ENCODE measurements around the gene MIER3. TPM values are rescaled to one million over a fixed set of nuclear protein-coding genes. Genes with fewer than 3 reads are reported as not detected.
"Not testable (repeated sequence)": the region's sequence is repeated elsewhere in the genome, so short reads cannot be mapped to it uniquely, and the experiment has no call there.

Gene MIER3
- total RNA-seq, 1 experiment from 2014 or later = 44.8 TPM

GRCh38 chr5:56979968-56980367, 28.0 kb upstream of the MIER3 start:
- no peak overlapping the region for H2BK15ac ChIP-seq (ENCODE audit: low read depth, low read length)
- no peak overlapping the region for H2BK5ac ChIP-seq (ENCODE audit: insufficient read length, low read length)
- H3K56ac ChIP-seq (ENCODE audit: insufficient read length, low read depth, low read length) = no peak overlapping the region
- H3K23me2 ChIP-seq (ENCODE audit: insufficient read length, low read depth, low read length, poor library complexity, severe bottlenecking) = no peaks in the 10 kb centered on the region
- no peaks in the 10 kb centered on the region for H3K9me3 ChIP-seq (ENCODE audit: control insufficient read depth, low read depth, low read length)
- no peaks in the 10 kb centered on the region for H3K27me3 ChIP-seq (ENCODE audit: insufficient read depth, low read length)
- Mint-ChIP-seq H3K36me3 (ENCODE audit: insufficient read depth in 1 of 3, low read depth in 3 of 3) (no peaks in the 10 kb centered on the region), H3K27me3 (ENCODE audit: low read depth) (no peaks in the 10 kb centered on the region; the same call in 1 of the 2 replicates), H3K9me3 (no peaks in the 10 kb centered on the region), H3K4me3 (no peak overlapping the region), H3K4me1 (peaks cover 0 to 5% of the 10 kb centered on the region in 2 experiments; a peak in 2 of 4 replicates), H3K27ac (no peak overlapping the region)
- no peak overlapping the region for H2BK12ac ChIP-seq (ENCODE audit: insufficient read length, low read depth, low read length)
- H4K8ac ChIP-seq (replicated peaks; ENCODE audit: insufficient read length, low read depth, low read length) = no peak overlapping the region
- no peaks in the 10 kb centered on the region for H4K20me1 ChIP-seq (ENCODE audit: control insufficient read depth, insufficient read depth, insufficient read length)
- no peak overlapping the region for H2AK5ac ChIP-seq (ENCODE audit: insufficient read length, low read length)
- DNase-seq = no peak
- H3K79me2 ChIP-seq (ENCODE audit: insufficient read depth, low read length) = no peaks in the 10 kb centered on the region
- H3K18ac ChIP-seq (ENCODE audit: insufficient read length, low read depth, low read length) = no peak overlapping the region
- H3K23ac ChIP-seq (ENCODE audit: insufficient read length, low read depth, low read length) = no peak overlapping the region
- H3K79me1 ChIP-seq (ENCODE audit: insufficient read depth, low read depth, low read length, poor library complexity, severe bottlenecking) = no peaks in the 10 kb centered on the region
- no peak overlapping the region for H3T11ph ChIP-seq (ENCODE audit: low read length)
- H3K27ac ChIP-seq (ENCODE audit: insufficient read length, low read depth, low read length) = no peak overlapping the region
- no CpG with 5 or more reads among the region's 13 CpGs for WGBS (ENCODE audit: extremely low coverage, insufficient read length, low lambda C conversion rate)
- peak overlapping the region; percentile 24; the same call in 1 of the 2 replicates for H3K14ac ChIP-seq (ENCODE audit: insufficient read depth, low read length)
- H2BK120ac ChIP-seq (ENCODE audit: low read depth, low read length, poor library complexity, severe bottlenecking) = no peak overlapping the region
- H2BK20ac ChIP-seq (ENCODE audit: low read depth, low read length, poor library complexity, severe bottlenecking) = no peak overlapping the region
- H4K91ac ChIP-seq (ENCODE audit: insufficient read length, low read depth, low read length) = no peak overlapping the region
- no peak overlapping the region for H3K4me2 ChIP-seq (ENCODE audit: insufficient read depth, insufficient read length, low read length)
- H4K5ac ChIP-seq (ENCODE audit: insufficient read length, low read depth, low read length) = no peak overlapping the region
- no peak overlapping the region for H3K9ac ChIP-seq (ENCODE audit: extremely low read depth, insufficient read length, low read length)
- H3K4me1 ChIP-seq (ENCODE audit: insufficient read depth, low read length) = no peaks in the 10 kb centered on the region
- no peak overlapping the region for H3K4ac ChIP-seq (ENCODE audit: low read depth, low read length)
- no peak for TF ChIP-seq CTCF (conservative IDR thresholded peaks at IDR 0.05)
- no peak overlapping the region for H2AFZ ChIP-seq (ENCODE audit: low read length)

DNA sequence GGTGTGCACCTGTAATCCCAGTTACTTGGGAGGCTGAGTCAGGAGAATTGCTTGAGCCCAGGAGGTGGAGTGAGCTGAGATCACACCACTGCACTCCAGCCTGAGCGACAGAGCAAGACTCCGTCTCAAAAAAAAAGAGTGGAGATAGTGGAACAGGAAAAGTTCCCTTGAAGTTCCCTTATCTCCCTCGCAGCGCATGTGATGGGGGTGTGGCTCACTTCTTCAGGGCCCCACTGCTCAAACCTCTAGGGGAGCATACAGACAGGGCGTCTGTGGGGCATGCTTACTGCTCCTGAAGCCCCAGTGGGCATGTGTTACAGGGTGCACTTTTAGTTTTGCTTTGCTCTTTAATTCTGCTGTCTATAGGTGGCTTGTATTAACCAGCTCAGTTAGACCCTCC, 27.6 kb upstream of the MIER3 start:
- H2BK120ac ChIP-seq (ENCODE audit: low read depth, low read length, poor library complexity, severe bottlenecking); H2BK5ac ChIP-seq (ENCODE audit: insufficient read length, low read length); H3K4me1 Mint-ChIP-seq; H3K27ac ChIP-seq (ENCODE audit: insufficient read length, low read depth, low read length); H3K27ac Mint-ChIP-seq; H2AK5ac ChIP-seq (ENCODE audit: insufficient read length, low read length); H4K20me1 ChIP-seq (ENCODE audit: control insufficient read depth, insufficient read depth, insufficient read length); H3K79me1 ChIP-seq (ENCODE audit: insufficient read depth, low read depth, low read length, poor library complexity, severe bottlenecking); H4K8ac ChIP-seq (replicated peaks; ENCODE audit: insufficient read length, low read depth, low read length); H4K91ac ChIP-seq (ENCODE audit: insufficient read length, low read depth, low read length); H2AFZ ChIP-seq (ENCODE audit: low read length); H3K18ac ChIP-seq (ENCODE audit: insufficient read length, low read depth, low read length); H3K36me3 Mint-ChIP-seq (ENCODE audit: insufficient read depth in 1 of 3, low read depth in 3 of 3); H3K14ac ChIP-seq (ENCODE audit: insufficient read depth, low read length); H2BK15ac ChIP-seq (ENCODE audit: low read depth, low read length); H3K4me3 Mint-ChIP-seq; H2BK12ac ChIP-seq (ENCODE audit: insufficient read length, low read depth, low read length); H3K9ac ChIP-seq (ENCODE audit: extremely low read depth, insufficient read length, low read length); H3K4me2 ChIP-seq (ENCODE audit: insufficient read depth, insufficient read length, low read length); H2BK20ac ChIP-seq (ENCODE audit: low read depth, low read length, poor library complexity, severe bottlenecking); H3T11ph ChIP-seq (ENCODE audit: low read length); H3K27me3 ChIP-seq (ENCODE audit: insufficient read depth, low read length); H3K23me2 ChIP-seq (ENCODE audit: insufficient read length, low read depth, low read length, poor library complexity, severe bottlenecking); H4K5ac ChIP-seq (ENCODE audit: insufficient read length, low read depth, low read length); H3K4me1 ChIP-seq (ENCODE audit: insufficient read depth, low read length); H3K9me3 Mint-ChIP-seq; DNase-seq; H3K23ac ChIP-seq (ENCODE audit: insufficient read length, low read depth, low read length); H3K56ac ChIP-seq (ENCODE audit: insufficient read length, low read depth, low read length); H3K79me2 ChIP-seq (ENCODE audit: insufficient read depth, low read length); H3K9me3 ChIP-seq (ENCODE audit: control insufficient read depth, low read depth, low read length); H3K4ac ChIP-seq (ENCODE audit: low read depth, low read length); H3K27me3 Mint-ChIP-seq (ENCODE audit: low read depth): not testable (repeated sequence)
- WGBS (ENCODE audit: extremely low coverage, insufficient read length, low lambda C conversion rate) = no CpG with 5 or more reads among the region's 5 CpGs

All from H9 (cell line).